Mesenteric fat pad (tissue), 1 donor: ENCODE results near the gene SNX1. TPM values are rescaled to one million over a fixed set of nuclear protein-coding genes. Genes with fewer than 3 reads are reported as not detected.
"Not testable (repeated sequence)": the region's sequence is repeated elsewhere in the genome, so short reads cannot be mapped to it uniquely, and the experiment has no call there.

Source experiments
- DNase-seq: peaks from one replicate; pipeline ENCODE4 v3.0.0-alpha.2; 2020; ENCODE audit warnings: low spot score
- long read RNA-seq: library from polyadenylated mRNA; unstranded; transcript quantifications from one replicate; pipeline ENCODE4 v2.0.0, GENCODE V29; 2020
- total RNA-seq: library from RNA; stranded (reverse); fragmentation: NEBNext Ultra II Directional; extraction: Animal tissue kit (Norgen Biotek cat#: 25700); gene quantifications from one replicate; pipeline ENCODE4 v1.2.1, GENCODE V29; 2021
- donor health status: DM: yes; HTN: yes; CAD: no.

SNX1 gene, protein sequence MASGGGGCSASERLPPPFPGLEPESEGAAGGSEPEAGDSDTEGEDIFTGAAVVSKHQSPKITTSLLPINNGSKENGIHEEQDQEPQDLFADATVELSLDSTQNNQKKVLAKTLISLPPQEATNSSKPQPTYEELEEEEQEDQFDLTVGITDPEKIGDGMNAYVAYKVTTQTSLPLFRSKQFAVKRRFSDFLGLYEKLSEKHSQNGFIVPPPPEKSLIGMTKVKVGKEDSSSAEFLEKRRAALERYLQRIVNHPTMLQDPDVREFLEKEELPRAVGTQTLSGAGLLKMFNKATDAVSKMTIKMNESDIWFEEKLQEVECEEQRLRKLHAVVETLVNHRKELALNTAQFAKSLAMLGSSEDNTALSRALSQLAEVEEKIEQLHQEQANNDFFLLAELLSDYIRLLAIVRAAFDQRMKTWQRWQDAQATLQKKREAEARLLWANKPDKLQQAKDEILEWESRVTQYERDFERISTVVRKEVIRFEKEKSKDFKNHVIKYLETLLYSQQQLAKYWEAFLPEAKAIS
- 188 TPM for total RNA-seq
- long read RNA-seq, transcript SNX1-208 (15 exons, 1,971 nt) = major isoform, 373 of 463 reads
- long read RNA-seq, transcript SNX1-213 (13 exons, 1,374 nt) = minor isoform, 12 of 463 reads
- long read RNA-seq, partial matches to known transcripts = 36 of 463 reads
- long read RNA-seq, other reads (novel, unspliced or antisense) = 42 of 463 reads

DNA sequence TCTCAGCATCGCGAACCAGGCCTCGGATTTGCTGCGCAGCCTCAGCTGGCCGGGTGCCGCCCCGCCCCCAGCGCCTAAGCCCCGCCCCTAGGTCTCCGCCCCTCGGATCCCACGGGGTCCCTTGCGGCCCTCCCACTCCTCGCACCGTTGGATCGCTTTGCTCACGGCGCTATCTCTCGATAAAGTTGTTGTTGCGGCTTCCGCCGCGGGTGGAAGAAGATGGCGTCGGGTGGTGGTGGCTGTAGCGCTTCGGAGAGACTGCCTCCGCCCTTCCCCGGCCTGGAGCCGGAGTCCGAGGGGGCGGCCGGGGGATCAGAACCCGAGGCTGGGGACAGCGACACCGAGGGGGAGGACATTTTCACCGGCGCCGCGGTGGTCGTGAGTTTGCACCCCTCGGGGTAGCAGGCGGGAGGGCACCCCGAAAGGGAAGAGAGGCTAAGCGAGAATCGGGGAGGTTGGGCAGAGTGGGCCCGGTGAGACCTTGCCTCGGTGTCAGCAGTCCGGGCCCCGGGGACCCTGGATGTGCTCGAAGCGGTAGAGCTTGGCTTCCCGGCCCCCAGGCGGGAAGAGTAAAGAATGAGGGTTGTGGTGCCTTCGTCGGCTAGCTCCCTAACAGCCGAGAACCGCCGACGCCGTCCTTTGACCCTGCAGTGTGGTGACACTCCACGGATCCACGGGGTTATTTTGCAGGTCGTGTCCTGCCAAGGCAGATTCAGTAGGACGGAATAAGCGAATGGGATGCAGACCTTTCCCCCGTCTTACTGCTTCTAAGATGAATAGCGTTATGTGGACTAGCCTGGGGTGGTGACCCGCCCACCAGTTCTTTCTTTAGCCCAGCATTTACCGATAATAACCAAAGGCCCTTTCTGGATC lies at the start of gene SNX1:
Gene SNX1, plus strand, starts transcription at position 188 of the 873 bp plus-strand sequence. Its CDS starts 32 bp downstream, at position 220.
- DNase-seq = peak; percentile 98

DNA sequence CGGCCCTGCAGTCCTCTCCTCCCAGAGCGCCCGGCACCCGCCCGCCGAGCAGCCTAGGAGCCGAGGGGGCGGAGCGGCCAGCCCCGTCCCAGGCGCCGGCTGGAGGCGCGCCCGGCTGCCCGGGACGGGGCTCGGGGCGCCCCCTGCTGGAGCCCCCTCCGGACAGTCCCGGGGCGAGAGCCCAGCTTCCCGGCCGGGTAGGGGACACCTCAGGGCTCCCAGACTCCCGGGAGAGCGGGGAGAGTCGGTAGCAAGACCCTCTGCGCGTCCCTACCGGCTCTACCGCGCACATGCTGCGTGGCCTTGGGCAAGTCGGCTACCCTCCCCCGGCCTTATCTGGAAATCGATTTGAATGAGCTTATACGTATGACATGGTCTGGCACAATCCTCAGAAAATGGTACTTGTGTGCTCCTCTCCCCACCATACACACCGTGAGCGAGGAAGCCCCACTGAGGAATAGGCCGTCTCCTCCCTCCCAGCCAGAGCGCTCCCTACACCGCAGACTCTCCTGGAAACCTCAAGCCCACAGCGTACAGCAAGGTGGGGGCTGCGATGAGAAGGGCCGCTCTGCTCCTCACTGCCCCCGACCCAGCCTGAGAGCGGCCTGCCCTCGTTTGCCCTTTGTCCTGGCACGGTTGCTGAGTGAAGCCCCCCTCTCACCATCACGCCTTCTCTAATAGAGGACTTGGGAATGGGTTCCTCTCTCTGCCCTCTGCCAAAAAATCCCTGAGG lies 49.2 kb upstream of the SNX1 start, which contains the start of gene DAPK2:
Gene DAPK2, minus strand, starts transcription at position 65 of the 733 bp plus-strand sequence. CDS start 6,224 bp downstream, outside the sequence.
- no peak for DNase-seq

DNA sequence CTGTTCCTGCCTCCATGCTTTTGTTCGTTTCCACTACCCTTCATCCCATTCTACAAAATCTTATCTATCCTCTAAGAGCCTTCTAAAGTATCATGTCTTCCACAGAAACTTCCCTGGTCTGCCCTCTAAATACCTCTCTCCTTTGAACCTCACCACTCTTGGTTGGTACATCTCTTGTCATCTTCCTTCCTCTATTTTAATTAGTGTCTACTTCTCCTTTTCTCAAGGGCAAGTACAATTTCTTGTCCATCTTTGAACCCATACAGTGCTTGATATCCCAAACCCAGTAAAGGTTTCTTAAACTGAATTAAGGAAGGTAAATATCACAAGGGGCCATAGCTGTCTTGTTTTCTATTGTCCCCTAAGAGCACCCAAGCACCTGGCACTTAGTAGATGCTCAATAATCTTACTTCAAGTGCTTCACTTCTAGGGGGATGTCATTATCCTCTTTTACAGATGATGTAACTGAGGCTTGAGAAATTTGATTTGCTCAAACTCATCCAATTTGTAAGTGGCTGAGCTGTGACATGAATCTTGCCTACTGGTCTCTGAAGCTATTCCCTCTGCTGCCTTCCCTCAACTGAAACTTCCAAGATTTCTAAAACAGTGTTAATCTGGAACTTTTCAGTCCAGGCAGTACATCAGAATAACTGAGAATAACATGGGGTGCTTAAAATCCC lies 46.9 kb upstream of the SNX1 start:
- DNase-seq = no peak

DNA sequence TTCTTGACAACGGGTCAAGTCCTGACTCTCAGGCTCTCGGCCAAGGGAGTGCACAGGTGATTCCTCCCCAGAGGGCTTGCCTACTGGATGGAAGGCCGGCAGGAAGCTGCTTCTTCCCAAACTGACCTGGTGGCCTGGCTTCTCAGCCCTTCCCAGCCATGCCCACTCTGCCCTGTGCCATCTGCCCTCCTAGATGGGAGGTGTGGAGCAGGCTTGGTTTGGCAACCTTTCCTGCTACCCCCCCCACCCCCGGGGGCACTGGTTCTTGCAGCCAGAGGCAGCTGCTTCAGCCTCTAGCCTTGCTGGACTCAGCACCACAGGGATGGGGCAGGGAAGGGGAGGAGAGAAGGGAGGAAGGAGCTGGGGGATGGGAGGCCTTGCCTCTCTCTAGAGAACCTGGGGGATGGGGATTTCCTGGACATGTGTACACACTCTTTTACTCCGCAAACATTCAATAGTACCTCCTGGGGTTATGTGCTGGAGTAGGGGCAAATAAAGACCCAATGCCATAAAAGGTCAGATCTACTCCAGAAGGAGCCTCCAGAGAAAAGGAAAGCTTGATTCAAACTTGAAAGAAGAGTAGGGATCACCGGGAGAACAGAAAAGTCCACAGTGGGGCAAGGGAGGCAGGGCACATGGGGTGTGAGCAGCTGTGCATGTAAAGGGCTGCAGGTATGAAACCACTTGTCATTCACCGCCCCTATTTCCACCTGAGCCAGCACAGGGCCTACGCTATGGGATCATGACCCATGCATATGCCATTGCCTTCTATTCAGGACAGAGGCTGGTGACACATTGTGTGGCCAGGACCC lies 45.3 kb upstream of the SNX1 start:
- no peak for DNase-seq

DNA sequence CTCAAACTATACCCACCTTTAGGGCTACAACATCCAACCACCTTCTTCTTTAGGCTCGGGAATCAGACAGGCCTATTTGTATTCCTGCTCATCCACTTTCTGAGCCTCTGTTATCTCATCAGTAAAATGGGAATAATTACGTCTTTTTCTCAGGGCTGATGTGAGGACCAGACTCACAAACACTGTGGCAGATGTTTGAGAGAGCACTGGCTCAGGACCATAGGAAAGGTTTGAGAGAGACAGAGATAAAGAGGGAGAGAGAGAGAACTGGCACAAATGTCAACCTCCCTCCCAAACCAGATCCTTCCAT lies 44.7 kb upstream of the SNX1 start:
- DNase-seq = no peak

DNA sequence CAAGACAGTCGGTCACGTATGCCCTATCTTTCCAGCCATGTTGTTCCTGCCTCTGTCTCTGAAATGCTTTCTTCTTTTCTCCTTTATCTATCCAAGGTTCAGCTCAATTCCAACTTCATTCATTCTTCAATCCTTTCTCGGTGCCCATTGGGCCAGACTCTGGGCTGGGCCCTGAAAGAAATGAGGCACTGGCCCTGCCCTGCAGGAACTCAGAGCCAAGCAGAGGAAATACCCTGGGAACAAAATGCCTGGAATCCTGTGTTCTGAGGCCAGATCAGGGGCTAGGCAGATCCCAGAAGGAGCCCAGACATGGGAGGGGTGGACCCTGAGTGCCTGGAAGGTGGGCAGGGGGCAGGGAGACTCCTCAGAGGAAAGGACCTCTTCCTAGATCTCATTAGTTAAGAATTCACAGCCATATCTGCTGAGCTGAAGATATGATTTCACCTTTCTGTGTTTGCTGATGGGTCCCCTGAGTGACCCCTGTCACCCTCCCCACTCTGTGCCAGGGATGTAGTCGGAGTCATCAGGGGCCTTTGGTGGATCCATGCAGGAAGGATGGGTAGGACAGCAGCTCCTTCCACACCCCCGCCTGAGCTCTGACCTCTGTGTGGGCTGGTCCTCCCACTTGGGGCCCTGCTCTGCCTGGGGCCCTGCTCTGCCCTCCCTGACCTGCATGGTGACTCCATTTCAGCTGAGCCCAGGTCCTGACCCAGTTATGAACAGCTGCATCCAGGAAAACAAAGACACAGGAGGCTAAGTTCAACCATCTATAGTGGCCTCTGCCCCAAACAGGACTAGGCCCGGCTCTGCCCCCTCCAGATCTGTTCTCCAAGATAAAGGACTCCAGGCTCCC lies 44.1 kb upstream of the SNX1 start:
- no peak for DNase-seq

DNA sequence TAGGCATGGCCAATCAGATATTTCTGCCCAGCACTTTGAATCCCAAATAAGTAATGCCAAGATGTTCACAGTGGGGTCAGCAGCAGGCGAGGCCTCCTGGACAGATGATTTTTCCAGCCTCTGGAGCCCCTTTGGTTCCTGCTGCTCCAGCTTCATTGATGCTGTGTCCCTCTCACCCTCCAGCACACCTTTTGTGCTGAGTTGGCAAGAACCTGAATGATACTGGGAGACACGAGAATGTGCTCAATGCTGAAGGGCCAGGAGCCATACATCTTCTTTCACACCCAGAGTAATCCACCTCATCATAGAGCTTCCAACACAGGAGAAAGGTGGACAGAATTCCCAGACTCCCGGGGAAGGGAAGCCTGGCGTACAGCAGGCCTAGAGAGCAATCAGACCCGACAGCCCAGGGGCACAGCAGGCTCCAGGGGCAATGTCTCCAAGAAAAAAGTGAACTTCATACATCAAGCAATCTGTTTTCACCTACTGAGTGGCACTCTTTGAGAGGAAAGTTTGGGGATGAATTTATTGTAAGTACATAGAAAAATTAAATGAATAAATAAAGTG lies 42.8 kb upstream of the SNX1 start:
- DNase-seq = no peak

DNA sequence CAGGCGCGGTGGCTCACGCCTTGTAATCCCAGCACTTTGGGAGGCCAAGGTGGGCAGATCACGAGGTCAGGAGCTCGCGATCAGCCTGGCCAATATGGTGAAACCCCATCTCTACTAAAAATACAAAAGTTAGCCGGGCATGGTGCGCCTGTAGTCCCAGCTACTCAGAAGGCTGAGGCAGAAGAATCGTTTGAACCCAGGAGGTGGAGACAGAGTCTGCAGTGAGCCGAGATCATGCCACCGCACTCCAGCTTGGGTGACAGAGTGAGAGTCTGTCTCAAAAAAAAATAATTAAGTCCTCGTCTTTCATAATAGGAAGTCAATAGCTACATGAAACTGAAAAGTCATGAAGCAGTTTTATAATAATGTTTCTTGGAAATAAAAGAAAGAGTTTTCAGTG lies 42.1 kb upstream of the SNX1 start:
- not testable (repeated sequence) for DNase-seq

DNA sequence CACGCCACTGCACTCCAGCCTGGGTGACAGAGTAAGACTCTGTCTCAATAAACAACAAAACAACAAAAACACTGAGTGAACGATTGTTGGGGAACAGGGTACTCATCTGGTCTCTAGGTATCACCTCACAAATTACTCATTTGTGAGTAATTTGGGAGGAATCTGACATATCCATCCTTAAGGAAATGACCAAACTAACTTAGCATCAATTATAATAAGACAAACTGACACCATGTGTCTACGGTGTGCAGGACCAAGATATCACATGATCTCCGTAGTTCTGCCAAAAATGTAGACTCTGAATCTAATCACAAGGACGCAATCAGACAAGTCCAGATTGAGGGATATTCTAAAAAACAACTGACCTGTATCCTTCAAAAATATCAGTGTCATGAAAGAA lies 37.5 kb upstream of the SNX1 start:
- DNase-seq = no peak

DNA sequence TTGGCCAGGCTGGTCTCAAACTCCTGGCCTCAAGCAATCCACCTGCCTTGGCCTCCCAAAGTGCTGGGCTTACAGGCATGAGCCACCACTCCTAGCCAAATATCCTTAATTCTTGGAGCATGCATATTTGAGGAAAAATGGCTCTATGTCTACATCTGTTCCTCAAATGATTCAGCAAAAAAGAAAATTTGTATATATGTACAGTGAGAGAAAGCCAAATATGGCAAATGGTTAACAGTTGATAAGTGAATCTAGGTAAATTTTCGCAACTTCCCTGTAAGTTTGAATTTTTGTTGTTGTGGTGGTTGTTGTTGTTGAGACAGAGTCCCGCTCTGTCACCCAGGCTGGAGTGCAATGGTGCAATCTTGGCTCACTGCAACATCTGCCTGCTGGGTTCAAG lies 36.7 kb upstream of the SNX1 start:
- not testable (repeated sequence) for DNase-seq

DNA sequence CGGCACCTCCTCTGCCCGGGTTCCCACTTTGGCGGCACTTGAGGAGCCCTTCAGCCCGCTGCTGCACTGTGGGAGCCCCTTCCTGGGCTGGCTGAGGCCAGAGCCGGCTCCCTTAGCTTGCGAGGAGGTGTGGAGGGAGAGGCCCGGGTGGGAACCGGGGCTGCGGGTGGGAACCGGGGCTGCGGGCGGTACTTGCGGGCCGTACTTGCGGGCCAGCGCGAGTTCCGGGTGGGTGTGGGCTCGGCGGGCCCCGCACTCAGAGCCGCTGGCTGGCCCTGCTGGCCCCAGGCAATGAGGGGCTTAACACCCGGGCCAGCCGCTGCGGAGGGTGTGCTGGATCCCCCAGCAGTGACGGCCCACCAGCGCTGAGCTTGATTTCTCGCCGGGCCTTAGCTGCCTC lies 35.1 kb upstream of the SNX1 start:
- no peak for DNase-seq

DNA sequence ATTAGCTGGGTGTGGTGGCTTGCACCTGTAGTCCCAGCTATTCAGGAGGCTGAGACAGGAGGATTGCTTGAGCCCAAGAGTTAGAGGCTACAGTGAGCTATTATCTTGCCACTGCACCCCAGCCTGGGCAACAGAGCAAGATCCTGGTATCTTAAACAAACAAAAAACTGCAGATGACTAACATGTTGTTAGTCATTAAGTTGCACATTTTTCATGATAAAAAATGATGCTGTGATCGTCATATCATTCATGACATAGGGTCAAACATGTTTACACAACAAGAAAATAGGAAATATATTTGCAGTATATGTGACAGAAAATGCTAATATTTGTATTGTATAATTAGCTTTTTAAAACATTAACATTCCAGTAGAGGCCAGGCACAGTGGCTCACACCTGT lies 29.3 kb upstream of the SNX1 start:
- DNase-seq = no peak

DNA sequence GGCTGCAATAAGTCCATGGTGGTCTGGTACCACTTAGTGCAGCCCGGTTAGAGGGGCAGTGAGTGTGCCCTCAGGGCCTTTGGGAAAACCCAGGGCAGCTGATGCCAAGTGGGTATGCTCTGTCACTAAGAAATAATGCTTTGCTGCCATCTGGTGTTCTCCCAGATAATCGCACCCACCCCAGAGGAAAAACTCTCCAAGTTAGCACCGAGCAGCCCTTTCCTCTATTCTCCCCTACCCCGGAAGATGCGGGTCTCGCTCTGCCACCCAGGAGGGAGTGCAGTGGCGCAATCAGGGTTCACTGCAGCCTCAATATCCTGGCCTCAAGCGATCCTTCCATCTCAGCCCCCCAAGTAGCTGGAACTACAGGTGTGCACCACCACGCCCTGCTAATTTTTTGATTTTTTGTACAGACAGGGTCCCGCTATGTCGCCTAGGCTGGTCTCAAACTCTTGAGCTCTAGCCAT lies 28.2 kb upstream of the SNX1 start:
- no peak for DNase-seq

DNA sequence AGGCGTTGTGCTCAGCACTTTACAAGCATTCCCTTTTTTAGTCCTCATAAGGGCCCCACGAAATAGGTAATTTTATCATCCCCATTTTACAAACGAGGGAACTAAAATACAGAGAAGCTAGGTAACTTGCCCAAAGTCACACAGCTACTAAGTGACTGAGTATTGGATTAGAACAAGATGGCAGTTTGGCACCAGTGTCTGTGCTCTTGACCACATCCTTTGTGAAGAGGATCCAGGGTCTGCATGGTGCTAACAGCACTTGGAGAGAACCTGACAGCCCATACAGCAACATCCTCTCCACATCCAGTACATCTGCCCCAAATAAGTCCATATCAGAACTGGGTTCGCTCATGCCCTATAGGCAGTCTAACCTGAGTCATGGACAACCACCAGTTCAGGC lies 27.6 kb upstream of the SNX1 start:
- no peak for DNase-seq

DNA sequence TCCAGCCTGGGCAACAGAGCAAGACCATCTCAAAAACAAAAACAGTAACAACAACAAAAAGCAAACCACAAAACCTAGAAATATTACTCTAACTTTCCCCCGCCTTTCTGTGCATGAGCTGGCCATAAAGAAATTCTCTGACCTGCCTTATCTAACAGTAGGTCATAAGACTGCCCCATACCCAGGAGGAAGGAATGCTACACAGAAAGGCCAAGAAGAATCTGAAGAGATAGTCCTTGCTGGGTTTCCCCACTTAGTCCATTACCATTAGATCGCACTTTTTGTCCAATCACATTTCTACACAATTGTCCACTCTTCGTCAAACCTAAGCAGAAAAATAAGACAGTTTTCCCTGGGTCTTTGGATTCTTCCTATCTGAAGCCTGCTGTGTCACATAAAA lies 25.7 kb upstream of the SNX1 start:
- DNase-seq = no peak

DNA sequence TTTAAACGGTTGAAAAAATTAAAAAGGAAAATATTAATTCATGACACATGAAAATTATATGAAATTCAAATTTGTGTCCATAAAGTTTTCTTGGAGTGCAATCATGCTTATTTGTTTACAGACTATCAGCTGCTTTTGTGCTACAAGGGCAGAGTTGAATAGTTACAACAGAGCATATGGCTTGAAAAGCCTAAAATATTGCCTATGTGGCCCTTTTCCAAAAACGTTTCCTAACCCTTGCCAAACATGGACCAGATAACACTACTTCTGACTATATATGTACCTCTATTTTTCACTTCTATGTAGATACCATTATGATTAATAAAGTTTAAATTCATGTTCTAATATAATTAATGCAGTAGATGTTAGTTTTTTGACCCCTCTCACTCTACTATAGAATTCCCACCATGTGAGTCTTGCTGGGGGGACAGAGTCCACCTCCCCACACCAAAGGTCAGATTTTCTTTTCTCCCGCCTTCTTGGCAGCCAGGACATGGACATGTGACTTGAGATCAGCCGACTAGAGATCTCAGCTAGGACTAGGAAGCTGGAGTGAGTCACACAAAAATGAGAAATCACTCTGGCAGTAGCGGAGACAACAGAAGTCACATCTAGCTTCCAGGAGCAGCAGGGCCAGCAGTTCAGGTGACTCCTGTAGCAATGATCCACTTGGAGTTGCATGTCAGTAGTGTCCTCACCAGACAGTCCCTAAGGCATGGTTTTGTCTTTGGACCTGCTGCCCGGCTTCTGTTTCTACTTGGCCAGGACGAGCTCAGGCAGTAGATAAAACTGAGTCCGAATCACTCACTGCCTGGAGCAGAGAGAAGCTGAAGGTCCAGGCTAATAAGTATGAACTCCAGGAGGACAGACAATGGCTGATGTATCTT lies 24.6 kb upstream of the SNX1 start:
- no peak for DNase-seq
